Astrocyte (in vitro differentiated cells and primary cell): ENCODE data around the gene DIP2C.

Source experiments
- CTCF ChIP-seq: IDR thresholded peaks from 2 replicates; pipeline ENCODE4 v1.5.1; 2011; ENCODE audit warnings: low read depth, mild to moderate bottlenecking, inconsistent platforms, low read length, moderate library complexity; ENCODE audit not compliant: insufficient read depth
- EZH2 ChIP-seq: IDR thresholded peaks from 2 replicates; pipeline ENCODE4 v1.6.1; 2012; ENCODE audit warnings: mild to moderate bottlenecking, low read length, inconsistent platforms; ENCODE audit not compliant: insufficient read depth

- TF ChIP-seq CTCF (no peak), EZH2 (no peak)
Observed at GRCh38 chr10:586716-587115, 102.8 kb downstream of the DIP2C start.
